A673 (cell line): ENCODE results near the gene DPH2. TPM values are rescaled to one million over a fixed set of nuclear protein-coding genes. Genes with fewer than 3 reads are reported as not detected.

ENCODE experiments used
- BruUV-seq: library from RNA; stranded (reverse); fragments of 400-500 nt; replicated peaks from 2 replicates; lab custom pipeline; 2021; lab: Mats Ljungman, UMichigan
- CTCF ChIA-PET: fragments of 300-600 bp; sonication (Branson Sonifier 250); formaldehyde crosslinking; loops from one replicate; lab custom pipeline; 2022; ENCODE audit warnings: antibody characterized with exemption; lab: Charles Lee
- POLR2A ChIA-PET: fragments of 300-600 bp; sonication (Branson Sonifier 250); formaldehyde crosslinking; loops from one replicate; lab custom pipeline; 2022; ENCODE audit warnings: antibody characterized with exemption; ENCODE audit not compliant: low non-redundant PET; lab: Charles Lee
- DNase-seq: peaks from one replicate; pipeline ENCODE4 v3.0.0-alpha.2; 2015; ENCODE audit warnings: low spot score
- H3K27ac ChIP-seq: fragments of 200-600 bp; sonication (generic); 2 replicates; pipeline ENCODE4 v1.5.1; 2016; ENCODE audit warnings: mixed run types, low read depth, mild to moderate bottlenecking, mixed read lengths, antibody characterized with exemption, low read length; ENCODE audit not compliant: poor library complexity, severe bottlenecking
- H3K27me3 ChIP-seq: fragments of 200-600 bp; sonication (generic); replicated peaks from 2 replicates; pipeline ENCODE4 v1.6.1; 2017; ENCODE audit warnings: mixed run types, low read depth, mild to moderate bottlenecking, mixed read lengths, antibody characterized with exemption, low read length; ENCODE audit not compliant: insufficient read depth, poor library complexity
- H3K36me3 ChIP-seq: fragments of 200-600 bp; sonication (generic); 2 replicates; pipeline ENCODE4 v1.6.1; 2016; ENCODE audit warnings: mixed run types, mild to moderate bottlenecking, mixed read lengths, antibody characterized with exemption, low read length; ENCODE audit not compliant: insufficient read depth, poor library complexity, severe bottlenecking
- H3K4me1 ChIP-seq: fragments of 200-600 bp; sonication (generic); 2 replicates; pipeline ENCODE4 v1.6.1; 2017; ENCODE audit warnings: mixed run types, mild to moderate bottlenecking, mixed read lengths, antibody characterized with exemption, low read length; ENCODE audit not compliant: insufficient read depth, poor library complexity, severe bottlenecking
- H3K4me3 ChIP-seq: fragments of 200-600 bp; sonication (generic); 2 replicates; pipeline ENCODE4 v1.5.1; 2016; ENCODE audit warnings: low read depth, mixed run types, mild to moderate bottlenecking, mixed read lengths, low read length; ENCODE audit not compliant: poor library complexity, severe bottlenecking
- H3K9me3 ChIP-seq: fragments of 200-600 bp; sonication (generic); 2 replicates; pipeline ENCODE4 v1.6.1; 2016; ENCODE audit warnings: mixed run types, low read depth, mild to moderate bottlenecking, mixed read lengths, antibody characterized with exemption, low read length; ENCODE audit not compliant: poor library complexity, severe bottlenecking
- CTCF ChIP-seq: fragments of 300-800, 200-600 bp; sonication (generic); conservative IDR thresholded peaks from 2 replicates; pipeline ENCODE4 v1.5.1; 2017; ENCODE audit warnings: low read depth, mild to moderate bottlenecking, antibody characterized with exemption, low read length, moderate library complexity, mixed read lengths
- EZH2 ChIP-seq: fragments of 200-600 bp; sonication (generic); IDR thresholded peaks from 2 replicates; pipeline ENCODE4 v1.6.1; 2017; ENCODE audit warnings: borderline replicate concordance, low read depth, mild to moderate bottlenecking, mixed read lengths, antibody characterized with exemption, low read length; ENCODE audit not compliant: poor library complexity, severe bottlenecking
- intact Hi-C: fragments of 100-400 bp; cut with micrococcal nuclease; formaldehyde crosslinking; loops from one replicate; pipeline ENCODE4 v1.10.0; 2022; ENCODE audit not compliant: unreplicated experiment
- total RNA-seq: library from RNA; stranded (reverse); gene quantifications from 2 replicates; pipeline ENCODE4 v1.2.3, GENCODE V29; 2021

DPH2 gene
- total RNA-seq, 1 experiment from 2014 or later: 52.8 TPM

GRCh38 chr1:43993206-43993914 is 23.6 kb downstream of the DPH2 start:
- Histone ChIP-seq H3K36me3 (no peaks in the 10 kb centered on the region), H3K4me3 (no peak overlapping the region), H3K4me1 (peaks cover 19% of the 10 kb centered on the region), H3K9me3 (no peaks in the 10 kb centered on the region), H3K27me3 (no peaks in the 10 kb centered on the region), H3K27ac (no peak overlapping the region)
- intact Hi-C loops: no loop called here
- DNase-seq: no peak
- CTCF ChIA-PET: interaction anchor here (0.6 to 1.8 kb wide), 4 partner anchors 54 to 930 kb away, joined by 3 to 13 read pairs (median 4); no protein-coding TSS in a partner anchor
- POLR2A ChIA-PET: no interaction called here
- no peak for TF ChIP-seq EZH2
- no peak for TF ChIP-seq CTCF
- no TSS peak for BruUV-seq

- ChIA-PET POLR2A (interaction anchor here (0.6 kb wide), 2 partner anchors 10 to 37 kb away, joined by 10 read pairs; partner anchors contain the start of gene SLC6A9), CTCF (interaction anchor here (0.6 to 1.8 kb wide), 3 partner anchors 54 to 930 kb away, joined by 3 to 13 read pairs (median 5); no protein-coding TSS in a partner anchor)
- no peak for DNase-seq
- Histone ChIP-seq H3K27me3 (no peaks in the 10 kb centered on the region), H3K27ac (no peak overlapping the region), H3K4me1 (peaks cover 19% of the 10 kb centered on the region), H3K36me3 (no peaks in the 10 kb centered on the region), H3K9me3 (no peaks in the 10 kb centered on the region), H3K4me3 (no peak overlapping the region)
- TF ChIP-seq CTCF (no peak), EZH2 (no peak)
- BruUV-seq: no TSS peak
- intact Hi-C loops: no loop called here
Measured at GRCh38 chr1:43994071-43994470, 24.3 kb downstream of the DPH2 start.

- ChIA-PET CTCF (interaction anchor here (0.6 kb wide), 1 partner anchor 38 kb away, joined by 3 read pairs; no protein-coding TSS in a partner anchor), POLR2A (interaction anchor here (0.6 kb wide), 3 partner anchors 9 to 129 kb away, joined by 3 to 10 read pairs (median 10); partner anchors contain the start of gene SLC6A9)
- Histone ChIP-seq H3K9me3 (no peaks in the 10 kb centered on the region), H3K4me3 (no peak overlapping the region), H3K4me1 (peaks cover 19% of the 10 kb centered on the region), H3K27ac (no peak overlapping the region), H3K36me3 (no peaks in the 10 kb centered on the region), H3K27me3 (no peaks in the 10 kb centered on the region)
- intact Hi-C loops: no loop called here
- DNase-seq: no peak
- no TSS peak for BruUV-seq
- no peak for TF ChIP-seq CTCF
- TF ChIP-seq EZH2: no peak
Measured at GRCh38 chr1:43994794-43995790, 25.3 kb downstream of the DPH2 start.
